COLO668 (cell line): ENCODE data around the gene ENG.

Experiments
- DNase-seq: peaks from one replicate; lab custom pipeline; 2025; ENCODE audit not compliant: unreplicated experiment; lab: John Stamatoyannopoulos, UW

The ENG gene

DNA sequence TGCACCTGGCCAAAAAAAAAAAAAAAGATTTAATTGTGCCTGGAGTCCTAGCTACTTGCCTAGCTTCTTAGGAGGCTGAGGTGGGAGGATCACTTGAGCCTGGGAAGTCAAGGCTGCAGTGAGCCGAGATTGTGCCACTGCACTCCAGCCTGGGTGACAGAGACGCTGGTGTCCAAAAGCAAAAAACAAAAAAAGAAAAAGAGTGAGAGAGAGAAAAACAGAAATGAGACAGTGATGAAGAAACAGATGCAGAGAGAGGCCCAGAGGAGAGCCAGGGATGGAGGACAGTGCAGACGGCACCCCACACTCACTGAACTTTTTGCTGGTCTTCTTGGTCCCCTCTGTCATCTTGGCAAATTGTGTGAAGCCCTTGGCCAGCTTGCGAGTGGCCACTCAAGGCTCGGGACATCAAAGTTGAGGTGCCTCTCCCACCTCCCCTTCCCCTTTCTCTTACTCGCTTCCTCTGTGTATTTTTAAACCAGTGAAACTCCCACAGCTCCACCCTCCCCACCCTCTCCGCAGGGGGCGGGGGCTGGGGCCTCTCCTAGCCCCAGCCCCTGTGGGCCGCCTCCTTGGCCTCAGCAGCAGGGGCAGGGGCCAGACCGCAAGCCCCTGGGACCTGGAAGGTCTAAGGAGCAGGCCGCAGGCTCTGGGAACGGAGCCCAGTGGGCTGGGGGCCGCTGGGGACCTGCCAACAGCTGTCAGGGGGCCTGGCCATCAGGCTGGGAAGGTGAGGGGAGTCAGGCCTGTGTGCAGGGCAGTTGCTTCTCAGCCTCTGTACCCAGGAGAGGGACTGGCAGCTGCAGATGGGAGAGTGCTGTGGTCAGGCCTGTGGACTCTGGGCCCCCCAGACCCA, 76.0 kb downstream of the ENG start, which contains the start of gene SH2D3C:
SH2D3C (minus strand) TSS at position 387 of the 856 bp plus-strand sequence; CDS start at position 348, 39 bp downstream.
- no peak for DNase-seq

DNA sequence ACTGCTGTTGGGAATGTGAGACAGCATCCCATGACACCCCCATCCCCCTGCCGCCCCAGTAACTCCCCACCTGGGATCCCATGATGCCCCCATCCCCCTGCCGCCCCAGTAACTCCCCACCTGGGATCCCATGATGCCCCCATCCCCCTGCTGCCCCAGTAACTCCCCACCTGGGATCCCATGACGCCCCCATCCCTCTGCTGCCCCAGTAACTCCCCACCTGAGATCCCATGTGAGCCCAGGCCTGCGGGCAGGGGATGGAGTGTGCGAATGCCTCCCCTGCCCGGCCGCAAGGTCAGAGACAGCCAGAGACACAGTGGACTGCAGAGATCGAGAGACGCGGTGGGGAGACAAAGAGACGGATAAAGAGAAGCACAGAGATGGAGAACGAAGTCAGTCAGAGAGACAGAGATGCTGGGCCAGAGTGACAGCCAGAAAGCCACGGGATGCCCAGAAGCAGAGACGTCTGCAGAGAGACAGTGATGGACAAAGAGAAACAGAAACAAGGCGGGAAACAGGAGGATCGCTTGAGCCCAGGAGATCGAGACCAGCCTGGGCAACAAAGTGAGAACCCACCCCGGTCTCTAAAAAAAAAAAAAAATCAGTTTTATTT, 77.0 kb downstream of the ENG start:
- no peak for DNase-seq

DNA sequence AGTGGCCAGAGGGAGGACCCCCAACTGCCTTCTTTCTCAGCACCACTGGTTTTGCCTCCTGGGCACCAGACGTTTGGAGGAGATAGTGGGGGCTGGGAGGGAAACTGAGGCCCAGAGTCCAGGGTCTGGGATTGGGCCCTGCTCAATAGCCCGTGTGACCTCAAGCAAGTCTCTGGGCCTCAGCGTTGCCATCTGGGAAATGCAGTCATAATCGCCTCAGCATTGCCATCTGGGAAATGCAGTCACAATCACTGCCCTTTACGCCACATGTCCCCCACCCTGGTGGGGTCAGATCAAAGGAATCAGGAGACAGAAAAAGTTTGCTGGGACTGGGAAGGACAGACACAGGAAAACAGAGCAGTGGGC, 77.6 kb downstream of the ENG start:
- no peak for DNase-seq

DNA sequence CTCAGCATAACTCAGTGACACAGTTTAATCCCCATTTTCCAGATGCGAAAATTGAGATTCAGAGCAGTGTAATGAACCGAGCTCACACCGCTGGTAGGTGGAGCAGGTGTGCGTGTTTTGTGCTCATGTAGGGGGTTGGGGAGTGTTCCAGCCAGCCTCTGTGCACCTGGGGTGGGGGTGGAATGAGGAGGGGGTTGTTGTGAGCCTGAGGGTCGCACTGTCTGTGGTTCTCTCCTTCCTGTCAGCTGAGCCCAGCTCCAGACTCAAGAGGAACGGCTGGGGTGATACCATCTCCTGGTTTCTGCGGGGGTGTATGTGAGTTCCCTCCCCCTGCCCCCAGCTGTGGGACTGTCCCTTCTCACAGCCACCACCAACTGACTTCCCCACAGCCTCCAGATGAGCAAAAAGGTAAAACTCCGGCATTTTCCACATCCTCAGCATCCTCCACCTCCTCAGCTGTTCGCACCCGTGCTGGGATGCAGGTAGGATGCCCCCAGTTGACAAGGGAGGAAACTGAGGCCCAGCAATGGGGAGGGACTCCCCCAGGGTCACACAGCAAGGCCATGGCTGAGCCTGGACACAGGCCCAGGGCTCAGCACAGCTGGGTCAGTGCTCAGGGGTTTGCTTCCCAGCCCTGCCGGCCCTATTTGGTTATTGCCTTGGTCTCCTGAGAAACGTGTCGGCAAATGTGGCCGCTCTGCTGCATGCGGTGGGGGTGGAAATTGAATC, 78.1 kb downstream of the ENG start:
- no peak for DNase-seq

DNA sequence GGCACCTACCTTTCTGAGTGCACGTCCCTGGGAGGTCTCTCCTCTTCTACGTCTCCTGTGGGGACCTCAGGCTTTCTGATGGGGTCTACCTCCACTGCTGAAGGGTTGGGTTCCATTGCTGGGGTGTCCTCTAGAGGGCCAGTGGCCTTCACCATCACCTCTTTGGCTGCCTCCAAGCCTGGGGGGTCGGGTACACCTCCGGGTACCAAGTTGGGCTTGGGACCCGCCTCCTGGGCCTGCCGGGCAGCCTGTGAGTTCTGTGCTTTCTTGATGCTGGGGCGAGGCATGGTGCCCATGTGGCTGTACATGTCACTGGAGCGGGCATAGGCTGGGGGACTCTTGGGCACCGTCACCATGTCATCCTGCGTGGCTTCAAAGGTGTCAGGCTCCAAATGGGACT, 80.5 kb downstream of the ENG start:
- DNase-seq = no peak

DNA sequence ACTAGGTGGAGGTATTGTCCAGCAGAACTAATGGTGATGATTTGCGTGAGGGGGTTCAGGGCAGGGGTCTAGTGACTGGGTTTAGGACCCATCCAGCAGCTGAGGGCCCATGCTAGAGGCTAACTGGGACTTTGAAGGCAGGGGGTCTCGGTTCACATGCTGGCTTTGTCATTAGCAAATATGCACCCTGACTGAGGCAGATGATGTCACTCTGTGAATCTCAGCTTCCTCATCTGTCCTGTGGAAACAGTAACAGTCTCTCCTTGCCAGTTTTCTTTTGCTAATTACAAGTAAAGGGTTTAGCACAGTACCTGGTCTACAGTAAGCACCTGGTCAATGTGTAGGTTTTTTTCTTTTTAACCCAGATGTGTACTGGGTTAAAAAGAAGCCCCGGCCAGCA, 81.2 kb downstream of the ENG start:
- no peak for DNase-seq

DNA sequence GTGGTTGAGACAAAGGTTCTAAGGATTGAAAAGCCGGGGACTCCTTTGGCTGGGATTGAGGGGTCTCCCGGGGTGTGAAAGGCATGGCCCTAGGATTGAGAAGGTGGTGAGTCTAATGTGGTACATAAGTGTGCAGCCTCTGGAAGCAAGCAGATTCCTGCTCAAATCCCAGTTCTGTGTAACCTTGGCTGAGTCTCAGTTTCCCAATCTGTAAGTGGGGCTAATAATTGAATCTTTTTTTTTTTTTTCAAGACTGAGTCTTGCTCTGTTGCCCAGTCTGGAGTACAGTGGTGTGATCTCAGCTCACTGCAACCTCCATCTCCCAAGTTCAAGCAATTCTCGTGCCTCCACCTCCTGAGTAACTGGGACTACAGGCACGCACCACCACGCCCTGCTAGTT, 81.9 kb downstream of the ENG start:
- no peak for DNase-seq

DNA sequence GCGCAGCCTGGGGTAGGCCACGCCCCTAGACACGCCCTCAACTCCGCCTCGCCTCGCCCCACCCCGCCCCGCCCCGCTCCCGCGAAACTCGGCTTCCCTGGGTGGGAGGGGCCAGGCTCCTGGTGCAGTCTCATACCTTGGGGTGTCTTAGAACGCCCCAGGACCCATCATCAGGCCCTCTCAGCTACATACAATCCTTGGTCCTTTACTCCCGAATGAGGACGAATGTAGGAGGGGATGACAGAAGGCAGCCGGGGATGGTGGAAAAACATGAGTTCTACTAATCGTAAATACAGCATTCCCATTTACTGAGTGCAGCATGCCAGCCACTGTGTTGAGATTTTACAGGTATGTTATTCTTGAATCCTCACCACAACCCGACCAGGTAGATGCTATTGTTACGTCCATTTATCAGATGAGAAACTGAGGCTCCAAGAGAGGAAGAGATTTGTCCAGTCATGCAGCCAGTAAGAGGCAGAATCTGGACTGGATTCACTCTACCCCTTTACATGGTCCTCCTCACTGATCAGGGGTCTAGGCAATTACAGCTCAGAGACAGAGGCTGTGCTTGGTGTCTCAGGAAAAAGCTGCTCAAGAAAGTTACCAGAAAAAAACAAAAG, 82.8 kb downstream of the ENG start:
- no peak for DNase-seq

DNA sequence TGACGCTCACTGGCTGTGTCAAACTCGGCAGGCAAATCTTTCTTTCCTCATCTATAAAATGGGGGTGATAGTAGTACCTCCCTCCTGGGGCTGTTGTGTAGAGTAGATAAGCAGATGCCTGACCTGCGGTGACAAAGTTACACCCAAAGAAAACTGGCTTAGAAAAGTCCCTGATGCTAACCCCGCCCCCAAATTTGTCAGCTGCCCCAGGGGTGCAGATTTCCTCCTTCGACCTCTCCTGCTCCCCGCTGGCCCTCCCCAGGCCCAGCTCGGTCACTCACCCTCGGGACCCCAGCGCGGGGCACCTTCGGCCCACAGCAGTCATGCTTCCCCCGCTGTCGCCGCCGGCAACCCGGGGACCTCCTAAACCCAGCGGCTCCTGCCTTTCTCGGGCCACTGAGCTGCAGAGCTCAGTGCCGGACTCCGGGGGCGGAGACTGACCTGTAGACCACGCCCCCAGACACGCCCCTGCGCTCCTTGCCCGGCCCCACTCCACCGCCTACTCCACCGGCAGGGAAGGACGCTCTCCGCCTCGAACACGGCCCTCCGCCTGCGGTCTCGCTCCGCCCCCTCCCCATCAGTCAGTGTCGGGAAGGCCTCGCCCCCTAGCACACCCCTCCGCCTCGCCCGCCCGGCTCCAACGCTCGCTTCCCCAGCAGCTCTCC, 83.4 kb downstream of the ENG start:
- peak; percentile 95 for DNase-seq

DNA sequence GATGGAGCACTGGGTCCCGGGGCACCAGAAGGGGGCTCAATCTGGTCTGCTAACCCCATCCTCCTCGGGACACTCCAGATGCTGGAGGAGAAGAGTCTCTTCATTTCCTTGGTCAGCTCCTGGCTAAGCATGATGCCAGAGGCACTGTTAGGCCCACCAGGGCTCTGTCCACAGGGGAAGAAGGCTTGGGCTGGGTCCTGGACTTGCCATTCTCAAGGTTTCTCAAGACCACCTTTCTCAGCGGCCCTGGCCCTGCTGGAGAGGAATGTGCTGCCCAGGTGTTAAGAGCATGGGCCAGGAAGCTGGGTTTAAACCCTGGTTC, 83.9 kb downstream of the ENG start:
- DNase-seq = no peak

DNA sequence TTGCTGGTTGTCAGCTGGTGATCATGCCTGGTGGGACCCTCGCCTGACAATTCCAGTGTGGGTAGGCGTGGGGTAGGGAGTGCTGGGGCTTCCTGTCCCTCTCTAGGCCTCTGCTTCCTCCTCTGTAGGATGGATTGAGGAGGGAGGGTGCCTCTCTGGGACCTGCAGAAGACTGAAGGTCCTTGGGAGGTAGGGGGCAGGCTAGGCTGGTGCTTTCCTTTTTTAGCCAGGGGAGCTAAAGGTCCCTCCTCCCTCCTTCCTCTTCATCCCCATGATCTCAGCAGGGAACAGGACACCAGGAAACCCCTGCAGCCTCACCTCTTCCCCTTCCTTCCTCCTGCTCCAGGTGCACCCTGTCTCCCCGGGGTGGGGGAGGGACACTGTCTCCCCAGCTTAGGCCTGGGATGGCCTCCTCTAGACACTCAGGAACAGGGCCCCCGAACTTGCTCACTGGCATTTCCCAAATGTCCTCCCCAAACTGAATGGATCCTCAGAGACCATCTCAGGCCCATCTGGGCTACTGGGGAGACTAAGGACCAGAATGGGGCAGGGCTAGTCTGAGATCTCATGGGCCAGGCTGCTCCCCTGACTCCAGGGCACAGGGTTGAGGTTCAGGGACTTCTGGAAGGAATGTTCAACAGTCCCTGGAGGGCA, 84.4 kb downstream of the ENG start:
- no peak for DNase-seq

DNA sequence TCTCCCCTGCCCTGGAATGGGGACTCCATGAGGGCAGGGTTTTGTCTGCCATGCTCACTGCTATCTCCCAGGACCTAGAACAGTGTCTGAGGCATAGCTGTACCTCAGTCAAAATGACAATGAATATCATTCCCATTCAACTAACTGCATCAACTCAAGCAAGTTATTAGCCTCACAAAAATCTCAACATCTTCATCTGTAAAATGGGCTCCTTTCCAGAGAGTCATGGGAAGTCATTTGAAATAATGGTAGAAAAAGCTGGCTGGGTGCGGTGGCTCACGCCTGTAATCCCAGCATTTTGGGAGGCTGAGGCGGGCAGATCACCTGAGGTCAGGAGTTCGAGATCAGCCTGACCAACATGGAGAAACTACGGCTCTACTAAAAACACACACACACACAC, 85.4 kb downstream of the ENG start:
- DNase-seq = no peak

DNA sequence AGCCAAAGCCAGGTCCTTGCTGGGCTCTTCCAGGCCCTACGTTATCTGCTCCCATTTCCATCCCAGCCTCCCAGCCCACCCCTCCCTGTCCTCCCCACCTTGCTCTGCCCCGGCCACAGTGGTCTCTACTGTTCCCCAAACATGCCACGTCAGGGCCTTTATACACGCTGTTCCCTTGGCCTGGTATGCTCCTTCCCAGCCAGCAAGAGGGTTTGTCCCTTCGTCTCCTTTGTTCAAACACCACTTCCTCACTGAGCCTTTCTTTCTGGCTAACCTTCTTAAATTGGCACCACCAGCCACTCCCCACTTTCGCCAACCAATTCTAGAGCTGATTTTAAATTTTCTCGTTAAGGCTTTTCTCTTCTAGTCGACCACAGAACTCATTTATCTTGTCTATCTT, 85.8 kb downstream of the ENG start:
- no peak for DNase-seq

DNA sequence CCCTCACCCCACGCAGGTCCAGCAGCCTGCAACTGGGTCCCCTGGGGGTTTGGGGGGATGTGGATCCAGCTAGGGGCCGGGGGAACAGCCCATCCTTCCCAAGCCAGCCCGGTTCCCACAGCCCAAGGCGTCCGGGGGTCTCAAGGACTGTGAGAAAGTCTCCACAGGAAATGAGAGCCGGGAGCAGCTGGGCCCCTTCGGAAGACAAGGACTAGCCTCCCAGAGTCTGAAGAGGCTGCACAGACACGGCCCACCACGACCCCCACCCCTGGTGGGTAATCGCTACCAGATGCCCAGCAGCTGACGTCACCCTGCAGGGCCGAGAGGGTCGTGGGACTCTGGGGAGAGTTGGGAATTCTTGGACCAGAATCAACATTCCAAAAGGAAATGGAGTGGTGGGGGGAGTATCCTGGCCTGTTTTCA, 86.5 kb downstream of the ENG start:
- DNase-seq = no peak

DNA sequence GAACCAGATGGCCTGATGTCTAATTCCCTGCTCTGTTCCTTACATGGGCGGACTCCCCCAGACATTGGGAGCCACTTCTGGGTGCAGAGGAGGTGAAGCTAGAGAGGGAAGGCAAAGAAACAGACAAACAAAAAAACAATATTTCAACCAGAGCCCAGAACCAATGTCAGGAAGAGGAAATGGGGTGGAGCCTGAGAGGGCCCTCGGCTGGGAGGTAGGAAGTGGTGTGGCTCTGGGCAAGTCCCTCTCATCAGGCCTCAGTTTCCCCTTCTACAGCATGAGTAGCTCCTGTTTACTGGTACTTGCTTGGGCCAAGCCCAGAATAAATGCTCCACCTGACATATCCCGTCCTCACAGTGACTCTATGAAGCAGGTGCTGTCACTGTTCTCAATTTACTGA, 87.0 kb downstream of the ENG start:
- no peak for DNase-seq

DNA sequence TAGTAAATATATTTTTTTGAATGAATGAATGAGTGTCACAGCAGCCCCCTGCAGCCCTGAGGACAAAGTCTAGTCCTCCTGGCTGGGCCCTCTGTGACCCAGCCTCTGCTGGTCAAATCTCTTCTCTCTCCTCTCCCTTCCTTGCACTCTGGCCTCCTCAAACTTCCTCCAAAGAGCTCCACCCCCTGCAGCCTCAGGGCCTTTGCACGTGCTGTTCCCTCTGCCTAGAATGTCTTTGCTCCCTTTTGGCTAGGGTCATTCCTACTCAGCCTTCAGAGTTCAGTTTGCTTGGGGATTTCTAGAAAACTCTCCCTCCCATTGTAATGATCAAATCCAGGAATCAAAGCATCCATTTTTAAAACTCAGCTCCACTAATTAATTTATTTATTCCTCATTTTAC, 89.0 kb downstream of the ENG start:
- no peak for DNase-seq
